HUES48 (cell line): ENCODE data around the gene ST8SIA4.

Experiments used
- H3K27ac ChIP-seq: one replicate; pipeline ENCODE4 v1.7.0; 2013; ENCODE audit warnings: low read depth, low read length, inconsistent platforms
- H3K27me3 ChIP-seq: 2 replicates; pipeline ENCODE4 v1.6.1; 2013; ENCODE audit warnings: mild to moderate bottlenecking, low read length; ENCODE audit not compliant: control insufficient read depth, insufficient read depth
- H3K36me3 ChIP-seq: 2 replicates; pipeline ENCODE4 v1.6.1; 2013; ENCODE audit warnings: low read length; ENCODE audit not compliant: control insufficient read depth, insufficient read depth
- H3K4me1 ChIP-seq: 2 replicates; pipeline ENCODE4 v1.6.1; 2013; ENCODE audit warnings: mild to moderate bottlenecking, low read length; ENCODE audit not compliant: control insufficient read depth, insufficient read depth
- H3K4me3 ChIP-seq: 2 replicates; pipeline ENCODE4 v1.5.1; 2013; ENCODE audit warnings: mild to moderate bottlenecking, low read depth, low read length
- H3K9ac ChIP-seq: 2 replicates; pipeline ENCODE4 v1.6.1; 2013; ENCODE audit warnings: mild to moderate bottlenecking, low read depth, low read length, moderate library complexity
- H3K9me3 ChIP-seq: 2 replicates; pipeline ENCODE4 v1.6.1; 2013; ENCODE audit warnings: low read length; ENCODE audit not compliant: control insufficient read depth, insufficient read depth

The ST8SIA4 gene

GRCh38 chr5:100900142-100900795 lies 2.8 kb downstream of the ST8SIA4 start:
- Histone ChIP-seq H3K4me3 (peak overlapping the region; percentile 63), H3K9me3 (no peaks in the 10 kb centered on the region), H3K4me1 (peaks cover 21% of the 10 kb centered on the region), H3K36me3 (no peaks in the 10 kb centered on the region), H3K27ac (peak overlapping the region; percentile 38), H3K9ac (0 out of 2 replicates have a peak overlapping the region, but pooled peaks have one; percentile 8), H3K27me3 (peaks cover 59% of the 10 kb centered on the region)

GRCh38 chr5:100899675-100900074 lies 3.4 kb downstream of the ST8SIA4 start:
- Histone ChIP-seq H3K4me1 (peaks cover 21% of the 10 kb centered on the region), H3K27me3 (peaks cover 53% of the 10 kb centered on the region), H3K9ac (no peak overlapping the region), H3K4me3 (peak overlapping the region; percentile 63; the same call in 1 of the 2 replicates), H3K36me3 (no peaks in the 10 kb centered on the region), H3K9me3 (no peaks in the 10 kb centered on the region), H3K27ac (no peak overlapping the region)

GRCh38 chr5:100898504-100899346 lies 4.4 kb downstream of the ST8SIA4 start:
- Histone ChIP-seq H3K9me3 (no peaks in the 10 kb centered on the region), H3K9ac (no peak overlapping the region), H3K36me3 (no peaks in the 10 kb centered on the region), H3K27ac (no peak overlapping the region), H3K4me1 (peaks cover 17% of the 10 kb centered on the region), H3K27me3 (peaks cover 44% of the 10 kb centered on the region), H3K4me3 (no peak overlapping the region)

- Histone ChIP-seq H3K9ac (no peak overlapping the region), H3K4me1 (no peaks in the 10 kb centered on the region), H3K36me3 (no peaks in the 10 kb centered on the region), H3K9me3 (no peaks in the 10 kb centered on the region), H3K4me3 (no peak overlapping the region), H3K27me3 (peaks cover 17% of the 10 kb centered on the region), H3K27ac (no peak overlapping the region)
These were observed 7.0 kb downstream of the ST8SIA4 start for GRCh38 chr5:100896054-100896453.

- H3K9me3 ChIP-seq = no peaks in the 10 kb centered on the region
- H3K27ac ChIP-seq = no peak overlapping the region
- H3K4me1 ChIP-seq = no peaks in the 10 kb centered on the region
- H3K9ac ChIP-seq = no peak overlapping the region
- H3K4me3 ChIP-seq = no peak overlapping the region
- H3K27me3 ChIP-seq = no peaks in the 10 kb centered on the region
- H3K36me3 ChIP-seq = no peaks in the 10 kb centered on the region
These were observed 12.5 kb downstream of the ST8SIA4 start for GRCh38 chr5:100890461-100891008.

GRCh38 chr5:100889896-100890295 lies 13.2 kb downstream of the ST8SIA4 start:
- no peaks in the 10 kb centered on the region for H3K27me3 ChIP-seq
- H3K27ac ChIP-seq = no peak overlapping the region
- H3K9me3 ChIP-seq = no peaks in the 10 kb centered on the region
- H3K9ac ChIP-seq = no peak overlapping the region
- no peak overlapping the region for H3K4me3 ChIP-seq
- no peaks in the 10 kb centered on the region for H3K4me1 ChIP-seq
- no peaks in the 10 kb centered on the region for H3K36me3 ChIP-seq

GRCh38 chr5:100889165-100889743 lies 13.8 kb downstream of the ST8SIA4 start:
- H3K27ac ChIP-seq = no peak overlapping the region
- H3K4me3 ChIP-seq = no peak overlapping the region
- no peak overlapping the region for H3K9ac ChIP-seq
- no peaks in the 10 kb centered on the region for H3K27me3 ChIP-seq
- H3K4me1 ChIP-seq = no peaks in the 10 kb centered on the region
- H3K36me3 ChIP-seq = no peaks in the 10 kb centered on the region
- no peaks in the 10 kb centered on the region for H3K9me3 ChIP-seq

GRCh38 chr5:100877274-100877673 lies 25.8 kb downstream of the ST8SIA4 start:
- H3K4me1 ChIP-seq = 0 out of 2 replicates have a peak, but pooled peaks cover 7% of the 10 kb centered on the region
- H3K9me3 ChIP-seq = no peaks in the 10 kb centered on the region
- H3K36me3 ChIP-seq = no peaks in the 10 kb centered on the region
- no peaks in the 10 kb centered on the region for H3K27me3 ChIP-seq
- H3K9ac ChIP-seq = no peak overlapping the region
- H3K27ac ChIP-seq = no peak overlapping the region
- H3K4me3 ChIP-seq = no peak overlapping the region

- no peak overlapping the region for H3K9ac ChIP-seq
- H3K4me3 ChIP-seq = no peak overlapping the region
- no peaks in the 10 kb centered on the region for H3K36me3 ChIP-seq
- no peaks in the 10 kb centered on the region for H3K9me3 ChIP-seq
- H3K27ac ChIP-seq = no peak overlapping the region
- 0 out of 2 replicates have a peak, but pooled peaks cover 7% of the 10 kb centered on the region for H3K4me1 ChIP-seq
- no peaks in the 10 kb centered on the region for H3K27me3 ChIP-seq
These were observed 30.5 kb downstream of the ST8SIA4 start for GRCh38 chr5:100872408-100873190.

- no peaks in the 10 kb centered on the region for H3K9me3 ChIP-seq
- H3K27me3 ChIP-seq = no peaks in the 10 kb centered on the region
- no peak overlapping the region for H3K27ac ChIP-seq
- H3K9ac ChIP-seq = no peak overlapping the region
- H3K36me3 ChIP-seq = no peaks in the 10 kb centered on the region
- H3K4me3 ChIP-seq = no peak overlapping the region
- H3K4me1 ChIP-seq = no peaks in the 10 kb centered on the region
These were observed 36.0 kb downstream of the ST8SIA4 start for GRCh38 chr5:100867039-100867562.
